DMS 273 (cell line): ENCODE measurements around the gene HIVEP3.

Experiments
- DNase-seq: peaks from one replicate; lab custom pipeline; 2025; ENCODE audit not compliant: unreplicated experiment; lab: John Stamatoyannopoulos, UW

Gene HIVEP3

DNA sequence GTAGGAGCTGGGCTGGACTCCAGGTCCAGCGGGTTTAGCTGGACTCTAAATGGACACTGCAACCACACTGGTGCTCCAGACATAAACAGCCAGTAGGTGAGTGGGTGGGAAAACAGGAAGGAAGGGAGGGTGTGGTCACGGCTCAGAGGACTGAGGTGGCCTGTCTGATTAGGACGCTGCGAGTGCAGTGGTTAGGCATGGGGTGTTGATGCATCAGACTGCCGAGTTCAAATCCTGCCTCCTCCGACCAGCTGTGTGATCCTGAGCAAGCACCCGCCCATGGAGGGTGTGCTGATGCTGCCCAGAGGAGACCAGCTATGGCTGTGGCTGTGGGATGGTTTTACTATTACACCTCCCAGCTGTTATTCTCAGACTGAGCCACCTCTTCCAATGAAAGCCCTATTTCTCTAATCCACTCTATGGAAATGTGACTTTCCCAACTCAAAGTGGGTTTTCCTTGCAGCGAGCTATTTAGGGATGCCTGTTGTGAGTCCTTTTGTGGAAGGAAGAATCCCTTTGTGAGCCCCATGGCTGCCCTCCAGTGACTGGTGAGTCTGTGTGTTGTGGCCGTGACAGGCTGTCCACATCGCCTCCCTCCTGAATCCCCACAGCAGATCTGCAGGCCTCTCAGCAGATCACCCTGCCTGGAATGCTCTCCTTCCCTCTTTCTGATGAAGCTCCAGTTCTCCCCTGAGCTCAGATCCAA is 377.7 kb downstream of the HIVEP3 start:
- no peak for DNase-seq

DNA sequence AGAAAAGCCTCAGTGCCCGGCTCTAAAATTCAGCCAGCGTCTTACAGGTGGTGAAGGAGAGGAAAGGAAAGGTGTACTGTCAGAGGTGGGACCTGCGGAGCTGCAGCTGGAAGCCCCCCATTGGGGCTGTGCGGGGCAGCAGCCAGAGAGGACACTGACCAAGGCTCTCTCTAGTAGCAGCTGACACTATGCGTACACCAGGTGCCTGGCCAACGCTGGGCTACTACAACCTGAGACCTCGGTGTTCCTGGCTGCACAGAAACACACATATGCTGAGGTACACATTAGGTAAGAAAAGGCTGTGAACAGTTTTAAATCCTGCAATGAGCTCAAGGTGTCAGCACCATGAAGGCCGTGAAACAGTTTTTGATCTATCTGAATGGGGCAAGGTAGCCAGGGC is 378.7 kb downstream of the HIVEP3 start:
- DNase-seq, result no peak

DNA sequence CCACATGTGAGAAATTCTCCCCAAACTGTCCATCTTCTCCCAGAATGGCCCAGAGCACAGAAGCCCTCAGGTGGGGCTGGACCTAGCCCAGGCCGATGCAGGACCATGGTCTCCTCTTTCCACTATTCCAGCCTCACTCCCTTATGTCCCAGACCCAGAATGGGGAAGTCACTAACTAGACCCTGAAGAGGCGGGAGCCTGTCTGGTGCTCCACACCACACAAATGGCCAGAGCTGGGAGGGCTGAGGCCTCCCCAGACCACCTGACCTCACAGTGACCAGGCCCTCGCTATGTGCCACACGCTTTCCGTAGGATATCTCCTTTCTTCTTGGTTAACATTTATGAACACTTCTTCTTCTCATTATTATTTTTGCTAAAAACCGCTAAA is 379.3 kb downstream of the HIVEP3 start:
- no peak for DNase-seq

DNA sequence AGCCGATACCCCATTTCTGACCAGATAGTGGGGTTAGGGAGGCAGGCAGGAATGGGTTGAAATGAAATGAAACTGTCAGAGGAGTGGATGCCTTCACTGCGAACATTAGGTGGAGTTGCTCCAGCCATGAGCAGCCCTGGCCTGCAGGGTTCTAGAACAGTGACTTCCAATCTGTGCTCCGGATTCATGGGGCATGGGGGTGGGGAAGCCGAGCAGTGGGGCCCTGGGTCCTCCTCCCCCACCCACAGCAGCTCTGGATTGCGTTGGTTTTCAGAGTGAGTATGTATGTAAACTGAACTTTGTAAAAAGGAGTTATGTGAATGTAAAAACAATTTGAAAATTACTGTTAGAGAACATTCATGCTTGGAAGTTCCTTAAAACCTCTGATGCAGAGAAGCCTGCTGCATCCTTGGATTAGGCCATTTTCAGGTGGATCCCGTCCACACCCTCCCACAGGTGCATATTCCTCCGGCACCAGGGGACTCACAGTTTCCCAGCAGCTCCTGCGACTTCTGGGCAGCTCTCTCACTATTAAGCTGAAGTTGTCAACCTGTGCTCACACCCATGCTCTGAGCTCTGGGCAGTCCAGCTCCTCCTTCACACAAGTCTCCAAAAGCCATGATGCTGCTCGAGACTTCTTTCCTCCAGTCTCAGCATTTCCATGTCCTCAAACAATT is 379.8 kb downstream of the HIVEP3 start:
- no peak for DNase-seq

DNA sequence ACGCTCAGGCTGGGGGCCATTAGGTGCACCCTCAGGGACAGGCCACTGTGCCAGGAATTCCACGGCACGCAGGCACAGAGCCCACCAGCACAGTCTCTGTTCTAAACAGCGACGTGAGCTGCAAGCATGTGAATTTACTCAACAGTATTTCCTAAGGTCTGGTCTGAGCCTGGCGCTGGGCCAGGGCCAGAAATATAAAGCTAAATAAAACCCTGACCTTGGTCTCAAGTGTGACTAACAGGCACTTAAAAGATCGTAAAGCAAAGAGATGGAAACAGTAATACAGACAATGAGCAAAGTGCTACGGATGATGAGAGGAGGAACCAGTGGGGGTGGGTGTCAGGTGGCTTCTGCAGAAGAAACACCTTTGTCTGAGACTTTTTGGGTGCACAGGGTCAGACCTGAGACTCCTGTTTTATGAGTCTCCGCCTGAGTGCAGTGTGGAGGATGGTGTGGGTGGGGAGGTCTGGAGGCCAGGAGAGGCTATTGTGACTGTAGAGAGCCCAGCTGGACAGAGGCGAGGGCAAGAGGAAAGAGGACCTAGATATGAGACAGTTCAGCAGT is 380.9 kb downstream of the HIVEP3 start:
- no peak for DNase-seq

DNA sequence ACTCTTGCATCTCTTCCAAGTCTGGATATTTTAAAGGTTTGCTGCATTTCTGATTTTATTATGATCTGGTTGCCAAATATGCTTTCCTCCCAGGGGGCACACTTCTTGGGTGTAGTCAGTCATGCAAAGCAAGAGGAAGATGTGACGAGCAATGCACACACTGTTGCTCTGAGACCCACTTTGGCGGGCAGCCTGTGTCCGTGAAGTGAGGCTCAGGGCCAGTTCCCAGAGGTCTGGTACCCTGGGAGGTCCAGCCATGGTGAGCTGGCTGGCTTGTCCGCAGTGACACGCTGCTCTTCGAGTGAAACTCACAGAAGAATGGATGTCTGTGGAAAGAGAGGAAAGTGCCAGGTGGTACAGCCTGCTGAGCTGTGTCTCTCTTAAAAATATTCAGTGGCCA is 381.5 kb downstream of the HIVEP3 start:
- DNase-seq, result no peak

DNA sequence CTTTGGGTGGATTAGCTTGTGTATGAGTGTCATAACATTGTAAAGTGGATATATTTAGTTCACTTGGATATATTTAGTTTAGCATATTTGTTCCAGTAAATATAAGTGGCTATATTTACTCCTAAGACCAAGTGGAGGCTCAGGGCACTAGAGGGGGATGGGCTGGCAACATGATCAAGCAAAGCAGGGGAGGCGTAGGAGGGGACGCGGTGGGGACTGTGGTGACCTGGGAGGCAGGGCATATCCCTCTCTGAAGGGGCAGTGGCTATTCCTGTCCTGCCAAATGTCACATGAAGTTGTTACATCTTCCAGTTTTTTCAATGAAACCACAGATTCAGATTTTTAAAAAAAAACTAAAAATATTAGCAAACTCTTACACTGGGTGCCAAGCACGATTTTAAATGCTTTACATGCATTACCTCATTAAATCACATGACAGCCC is 382.3 kb downstream of the HIVEP3 start:
- DNase-seq, result no peak

DNA sequence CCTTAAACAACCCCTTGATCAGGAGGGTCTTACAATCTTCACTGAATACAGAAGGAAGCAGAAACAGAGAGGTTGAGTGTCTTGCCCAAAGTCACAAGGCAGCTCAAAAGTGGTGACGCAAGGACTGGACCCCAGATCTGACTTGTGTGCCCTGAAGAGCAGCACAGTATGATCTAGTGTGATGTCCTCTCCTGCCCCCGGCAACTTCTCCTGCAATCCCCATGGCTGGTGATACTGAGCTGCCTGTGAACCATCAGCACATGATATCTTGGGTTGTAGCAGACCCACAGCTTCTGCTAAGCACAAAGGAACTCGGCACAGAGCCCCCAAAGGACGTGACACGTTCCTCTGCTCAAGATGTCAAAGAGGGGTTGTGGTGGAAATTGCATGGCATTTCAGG is 383.0 kb downstream of the HIVEP3 start:
- no peak for DNase-seq

DNA sequence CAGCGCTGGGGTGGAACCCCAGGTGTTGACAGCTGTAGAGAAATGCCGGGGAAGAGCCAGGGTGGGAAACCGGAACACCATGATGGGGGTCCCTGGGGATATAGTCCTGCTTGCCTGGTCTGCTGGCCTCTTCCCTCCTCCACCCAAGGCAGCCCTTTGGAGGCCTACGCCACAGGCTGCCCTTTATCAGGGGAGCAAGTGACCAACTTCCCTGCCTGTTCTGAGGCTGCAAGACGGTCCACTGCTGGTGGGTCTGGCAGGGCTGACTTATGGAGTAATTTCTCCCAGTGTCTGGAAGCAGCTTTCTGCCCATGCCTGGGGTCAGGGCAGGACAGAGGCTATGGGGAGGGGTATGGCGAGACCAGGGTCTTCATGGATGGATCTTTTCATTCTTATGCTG is 383.4 kb downstream of the HIVEP3 start:
- no peak for DNase-seq

DNA sequence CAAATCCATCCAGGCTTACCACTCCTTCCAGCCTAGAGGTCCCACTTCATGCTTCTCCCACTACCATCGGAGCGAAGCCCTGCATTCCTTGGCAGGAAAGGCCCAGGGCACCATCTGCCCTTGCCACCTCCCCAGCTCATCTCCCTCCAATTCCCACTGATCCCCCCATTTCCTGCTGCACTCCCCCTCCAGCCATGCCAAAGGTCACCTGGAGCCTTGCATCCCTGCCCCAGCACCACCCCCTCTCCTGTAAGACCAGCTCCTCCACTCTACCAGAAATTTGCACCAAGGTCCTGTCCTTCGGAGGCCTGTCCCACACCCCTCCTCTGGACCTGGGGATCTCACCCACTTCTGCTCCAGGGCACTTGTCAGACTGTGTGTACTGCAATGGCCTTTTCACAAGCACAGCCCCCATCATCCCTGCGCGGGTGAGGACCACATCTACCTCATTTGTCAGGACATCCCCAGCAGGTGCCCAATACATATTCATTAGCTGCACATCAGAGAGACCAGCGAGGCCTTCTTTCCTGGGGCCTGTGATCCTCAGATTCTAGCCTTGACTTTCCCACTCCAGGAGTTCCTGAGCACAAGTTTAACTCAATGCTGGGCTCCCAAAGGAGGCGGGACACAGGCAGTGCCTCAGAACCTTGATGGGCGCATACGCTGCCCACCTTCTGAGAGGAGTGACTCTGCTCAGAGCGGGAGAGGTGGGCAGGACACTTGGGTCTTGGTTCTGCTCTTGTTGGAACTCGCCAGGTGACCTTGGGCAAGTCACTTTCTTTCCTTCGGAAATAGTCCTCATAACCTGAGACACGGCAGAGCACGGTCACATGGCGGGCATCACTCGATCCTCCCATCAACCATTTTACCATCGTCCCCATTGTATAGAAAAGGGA is 384.3 kb downstream of the HIVEP3 start:
- no peak for DNase-seq

DNA sequence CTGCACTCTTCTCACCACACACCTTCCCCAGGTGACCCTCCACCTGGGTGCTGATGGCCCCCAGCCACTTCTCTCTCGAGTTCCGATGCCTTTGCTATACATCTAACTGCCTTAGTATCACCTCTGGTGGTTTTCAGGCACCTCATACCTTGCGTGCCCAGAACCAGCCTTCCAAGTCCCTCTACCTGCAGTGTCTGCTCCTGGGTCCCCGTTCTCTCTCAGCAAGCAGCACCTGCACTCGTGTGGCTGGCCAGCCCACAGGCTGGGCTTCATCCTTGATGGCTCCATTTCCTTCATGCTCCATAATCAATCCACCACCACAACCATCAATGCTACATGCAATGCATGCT is 385.0 kb downstream of the HIVEP3 start:
- no peak for DNase-seq

DNA sequence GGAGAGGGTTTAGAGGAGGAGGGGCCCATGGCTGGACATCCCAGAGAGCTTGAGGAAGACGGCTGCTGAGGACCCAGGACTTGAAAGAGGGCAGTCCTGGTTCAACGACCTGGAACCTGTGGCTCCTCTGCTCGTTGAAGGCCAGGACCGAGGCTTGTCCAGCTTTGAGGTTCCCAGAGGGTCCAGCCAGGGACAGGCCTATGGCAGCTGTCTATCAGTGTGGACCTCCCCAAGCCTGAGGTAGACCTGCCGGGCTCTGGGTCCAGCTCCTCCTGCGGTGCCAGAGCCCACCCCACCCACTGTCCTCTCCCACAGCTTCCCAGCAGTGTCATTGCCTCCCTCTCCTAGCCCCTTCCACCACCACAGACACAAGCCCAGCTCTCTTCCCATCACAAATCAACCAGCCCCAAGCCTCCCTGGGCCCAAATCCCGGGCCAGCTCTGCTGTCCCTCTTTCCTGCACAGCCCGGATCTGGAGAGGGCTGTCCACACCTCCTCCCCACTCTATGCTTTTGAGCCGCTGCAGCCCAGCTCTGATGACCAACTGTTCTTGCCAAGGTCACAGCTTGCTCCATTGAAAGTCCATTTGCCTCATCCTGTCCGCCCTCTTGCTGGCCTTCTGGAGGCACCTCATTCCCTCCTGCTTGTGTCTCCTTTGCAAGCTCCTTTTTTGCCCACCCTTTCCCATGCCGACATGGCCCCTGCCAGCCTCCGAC is 385.5 kb downstream of the HIVEP3 start:
- no peak for DNase-seq

DNA sequence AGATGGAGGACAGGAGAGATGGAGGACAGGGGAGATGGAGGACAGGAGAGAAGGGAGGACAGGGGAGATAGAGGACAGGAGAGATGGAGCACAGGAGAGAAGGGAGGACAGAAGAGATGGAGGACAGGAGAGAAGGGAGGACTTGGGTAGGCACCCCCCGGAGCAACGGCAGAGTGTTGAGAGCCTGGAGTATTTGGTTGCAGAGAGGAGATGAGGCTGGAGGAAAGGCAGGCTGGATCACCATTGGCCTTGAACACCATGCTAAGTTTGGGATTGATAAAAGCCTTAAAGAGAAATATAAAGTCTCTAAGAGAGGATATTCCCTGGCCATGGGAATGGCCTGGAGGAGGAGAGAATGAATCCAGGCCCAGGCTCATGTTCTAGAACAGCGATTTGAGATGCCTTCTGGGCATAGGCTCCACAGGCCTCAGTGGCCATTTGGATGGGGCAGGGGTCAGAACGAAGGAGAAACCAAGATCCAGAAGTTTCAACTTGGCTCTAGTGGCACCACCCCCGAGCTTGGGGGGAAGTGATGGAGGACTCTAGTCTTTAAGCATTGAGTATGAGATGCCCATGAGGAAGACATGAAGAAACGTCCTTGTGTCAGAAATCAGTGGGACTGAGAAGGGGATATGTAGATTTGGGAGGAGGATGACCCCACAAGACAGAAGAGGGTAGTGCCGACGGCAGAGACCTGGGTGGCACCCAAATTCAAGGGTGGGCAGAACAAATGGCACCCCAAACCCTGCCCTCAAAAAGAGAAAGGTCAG is 386.3 kb downstream of the HIVEP3 start:
- DNase-seq, result no peak

DNA sequence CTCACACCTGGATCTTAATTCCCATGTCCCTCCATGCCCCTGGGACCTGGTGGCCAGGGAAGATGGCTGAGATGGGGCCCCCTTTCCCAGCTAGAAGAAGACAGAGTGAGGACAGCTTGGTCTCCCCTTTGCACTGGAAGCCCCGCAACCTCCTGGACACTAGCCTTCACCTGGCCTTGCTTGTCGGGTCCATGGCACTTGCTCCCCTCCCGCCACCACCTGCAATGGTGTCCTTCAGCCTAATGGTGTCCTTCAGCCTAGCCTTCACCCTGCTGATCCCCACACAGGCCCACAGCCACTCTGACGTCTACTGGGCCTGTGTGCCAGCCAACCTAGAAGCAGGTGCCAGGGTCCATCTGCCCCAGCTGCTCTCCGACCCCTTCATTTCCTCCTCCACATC is 388.3 kb downstream of the HIVEP3 start:
- no peak for DNase-seq

DNA sequence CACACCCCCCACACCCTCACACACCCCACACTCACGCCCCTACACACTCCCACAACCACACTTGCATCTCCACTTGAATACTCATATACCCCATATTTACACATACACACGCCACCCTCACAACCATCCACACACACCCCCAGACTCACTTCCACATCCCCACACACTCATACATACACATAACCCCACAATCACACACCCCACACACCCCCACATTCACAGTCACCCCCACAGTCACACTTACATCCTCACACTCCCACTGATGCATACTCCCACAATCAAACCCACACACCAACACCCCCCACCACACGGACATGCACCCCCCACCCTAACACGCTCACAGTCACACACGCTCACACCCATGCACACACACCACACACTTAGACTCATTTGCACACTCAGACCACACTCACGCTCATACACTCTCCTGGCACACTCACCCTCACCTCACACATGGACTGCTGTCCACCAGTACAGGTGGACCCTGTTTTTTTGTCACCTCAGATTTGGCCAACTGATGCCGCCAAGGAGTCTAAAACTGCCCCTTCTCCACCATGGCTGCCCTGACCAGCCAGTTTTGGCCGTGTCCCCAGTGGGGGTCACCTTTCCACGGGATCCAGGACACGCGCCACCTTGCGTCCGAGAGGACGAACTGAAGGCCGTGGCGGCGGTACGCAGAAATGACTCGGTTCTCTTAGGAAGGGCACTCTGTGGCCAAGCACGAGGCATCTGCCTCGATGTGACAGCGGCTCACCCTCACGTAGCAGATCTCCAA is 388.9 kb downstream of the HIVEP3 start:
- no peak for DNase-seq

DNA sequence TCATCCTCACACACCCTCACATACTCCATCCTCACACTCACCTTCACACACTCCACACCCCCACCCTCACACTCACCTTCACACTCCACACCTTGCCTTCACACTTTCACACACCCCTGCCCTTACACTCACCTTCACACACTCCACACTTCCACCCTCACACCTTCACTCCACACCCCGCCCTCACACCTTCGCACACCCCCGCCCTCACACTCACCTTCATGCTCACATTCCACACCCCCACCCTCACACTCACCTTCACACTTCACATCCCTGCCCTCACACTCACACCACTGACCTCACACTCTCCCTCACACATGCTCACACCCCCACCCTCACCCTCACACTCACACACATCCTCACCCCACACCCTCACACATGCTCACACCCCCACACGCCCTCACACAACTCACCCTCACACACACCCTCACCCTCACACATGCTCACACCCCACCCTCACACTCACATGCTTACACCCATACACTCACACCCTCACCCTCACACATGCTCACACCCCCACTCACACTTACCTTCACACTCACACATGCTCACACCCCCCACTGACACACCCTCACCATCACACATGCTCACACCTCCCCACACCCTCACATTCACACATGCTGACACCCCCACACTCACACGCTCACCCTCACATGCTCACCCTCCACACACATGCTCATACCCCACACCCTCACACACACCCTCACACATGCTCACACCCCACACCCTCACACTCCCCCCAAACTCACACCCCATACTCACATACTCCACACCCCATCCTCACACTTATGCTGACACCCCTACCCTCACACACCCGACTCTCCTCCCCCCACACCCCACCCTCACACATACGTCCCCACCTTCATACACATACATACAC is 389.8 kb downstream of the HIVEP3 start:
- DNase-seq, result no peak

DNA sequence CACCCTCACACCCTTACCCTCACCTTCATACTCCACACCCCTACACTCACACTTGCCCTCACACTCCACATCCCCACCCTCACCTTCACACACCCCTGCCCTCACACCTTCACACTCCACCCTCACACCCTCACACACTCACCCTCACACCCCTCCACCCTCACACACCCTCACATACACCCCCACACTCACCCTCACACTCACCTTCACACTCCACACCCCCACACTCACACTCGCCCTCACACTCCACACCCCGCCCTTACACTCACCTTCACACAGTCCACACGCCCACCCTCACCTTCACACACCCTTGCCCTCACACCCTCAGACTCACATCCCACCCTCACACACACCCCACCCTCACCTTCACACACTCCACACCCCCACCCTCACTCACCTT is 390.6 kb downstream of the HIVEP3 start:
- no peak for DNase-seq

DNA sequence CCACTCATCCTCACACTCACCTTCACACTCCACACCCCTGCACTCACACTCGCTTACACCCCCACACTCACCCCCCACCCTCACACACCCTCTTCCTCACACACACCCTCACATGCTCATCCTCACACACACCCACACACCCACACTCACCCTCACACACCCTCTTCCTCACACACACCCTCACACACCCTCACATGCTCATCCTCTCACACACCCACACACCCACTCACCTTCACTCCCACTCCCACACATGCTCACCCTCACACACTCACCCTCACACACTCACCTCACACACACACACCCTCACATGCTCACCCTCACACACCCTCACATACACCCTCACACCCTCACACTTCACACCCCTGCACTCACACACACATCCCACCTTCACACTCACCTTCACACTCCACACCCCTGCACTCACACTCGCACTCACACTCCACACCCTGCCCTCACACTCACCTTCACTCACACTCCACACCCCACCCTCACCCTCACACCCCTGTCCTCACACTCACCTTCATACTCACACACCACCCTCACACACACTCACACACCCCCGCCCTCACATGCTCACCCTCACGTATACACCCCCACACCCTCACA is 391.7 kb downstream of the HIVEP3 start:
- no peak for DNase-seq
